Measurements from ENCODE around the gene COQ3. TPM values are rescaled to one million over a fixed set of nuclear protein-coding genes. Genes with fewer than 3 reads are reported as not detected.

Gene COQ3
- total RNA-seq, 1 experiment from 2014 or later: 10.9 TPM

GRCh38 chr6:99393366-99393697 is 663 bp downstream of the COQ3 start:
- Histone ChIP-seq H3K18ac (ENCODE audit: insufficient read length, low read depth, low read length) (peak overlapping the region; percentile 39), H2BK15ac (ENCODE audit: low read depth, low read length) (no peak overlapping the region), H4K8ac (replicated peaks; ENCODE audit: insufficient read length, low read depth, low read length) (no peak overlapping the region), H3K4me1 (ENCODE audit: insufficient read depth, low read length) (no peaks in the 10 kb centered on the region), H4K20me1 (ENCODE audit: control insufficient read depth, insufficient read depth, insufficient read length) (no peaks in the 10 kb centered on the region), H2BK20ac (ENCODE audit: low read depth, low read length, poor library complexity, severe bottlenecking) (no peak overlapping the region), H3K79me2 (ENCODE audit: insufficient read depth, low read length) (no peaks in the 10 kb centered on the region), H3K27me3 (ENCODE audit: insufficient read depth, low read length) (no peaks in the 10 kb centered on the region), H2AK5ac (ENCODE audit: insufficient read length, low read length) (no peak overlapping the region), H3K4ac (ENCODE audit: low read depth, low read length) (no peak overlapping the region), H4K91ac (ENCODE audit: insufficient read length, low read depth, low read length) (no peak overlapping the region), H3K27ac (ENCODE audit: insufficient read length, low read depth, low read length) (peak overlapping the region; percentile 47), H3K79me1 (ENCODE audit: insufficient read depth, low read depth, low read length, poor library complexity, severe bottlenecking) (no peaks in the 10 kb centered on the region), H3K4me2 (ENCODE audit: insufficient read depth, insufficient read length, low read length) (peak overlapping the region; percentile 58), H3K9ac (ENCODE audit: extremely low read depth, insufficient read length, low read length) (peak overlapping the region; percentile 93), H3T11ph (ENCODE audit: low read length) (no peak overlapping the region), H3K9me3 (ENCODE audit: control insufficient read depth, low read depth, low read length) (no peaks in the 10 kb centered on the region), H3K23ac (ENCODE audit: insufficient read length, low read depth, low read length) (no peak overlapping the region), H3K14ac (ENCODE audit: insufficient read depth, low read length) (no peak overlapping the region; the same call in 1 of the 2 replicates), H4K5ac (ENCODE audit: insufficient read length, low read depth, low read length) (no peak overlapping the region), H2BK5ac (ENCODE audit: insufficient read length, low read length) (no peak overlapping the region), H2BK12ac (ENCODE audit: insufficient read length, low read depth, low read length) (no peak overlapping the region), H3K23me2 (ENCODE audit: insufficient read length, low read depth, low read length, poor library complexity, severe bottlenecking) (no peaks in the 10 kb centered on the region), H2BK120ac (ENCODE audit: low read depth, low read length, poor library complexity, severe bottlenecking) (no peak overlapping the region), H3K56ac (ENCODE audit: insufficient read length, low read depth, low read length) (no peak overlapping the region), H2AFZ (ENCODE audit: low read length) (no peak overlapping the region)
- no peaks in the 10 kb centered on the region for H3K9me3 Mint-ChIP-seq
- H3K36me3 Mint-ChIP-seq (ENCODE audit: insufficient read depth in 1 of 3, low read depth in 3 of 3): peaks cover 0 to 11% (median 0%) of the 10 kb centered on the region in 3 experiments; a peak in 3 of 7 replicates
- no peak for TF ChIP-seq CTCF (conservative IDR thresholded peaks at IDR 0.05)
- DNase-seq: no peak
- H3K27ac Mint-ChIP-seq: peak overlapping the region; percentile 99 to 100 (median 99)
- H3K4me3 Mint-ChIP-seq: peak overlapping the region; percentile 96 to 97
- whole genome bisulfite sequencing (ENCODE audit: extremely low coverage, insufficient read length, low lambda C conversion rate): no CpG with 5 or more reads among the region's 2 CpGs
- H3K27me3 Mint-ChIP-seq (ENCODE audit: low read depth): peaks cover 2% of the 10 kb centered on the region
- H3K4me1 Mint-ChIP-seq: peaks cover 0 to 5% of the 10 kb centered on the region in 2 experiments

Data from H9 (cell line).